ENCODE data around the gene SVBP.
A peak's percentile ranks its signal among the peaks of the same experiment; 100 is the strongest.

Gene SVBP

DNA sequence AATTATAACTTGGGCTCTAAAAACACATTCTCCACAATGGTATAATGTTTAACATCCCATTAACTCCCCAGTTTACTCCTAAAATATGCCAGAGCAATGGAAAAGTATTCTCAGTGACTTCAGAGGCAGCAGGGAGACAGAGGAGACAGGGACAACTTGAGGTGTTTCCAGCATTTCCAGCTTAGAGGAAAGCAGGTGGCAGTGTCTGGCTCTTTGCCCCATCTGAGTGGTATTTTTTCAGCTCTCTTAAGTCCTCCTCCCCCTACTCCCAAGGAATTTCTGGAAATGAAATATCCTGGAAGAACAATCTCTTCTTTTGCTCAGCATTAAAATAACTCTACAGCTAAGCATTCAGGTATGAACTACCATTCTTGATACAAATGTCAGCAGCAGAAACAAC is 11.0 kb downstream of the SVBP start:
- DNase-seq (ENCODE audit: low read depth) = no peak

DNA sequence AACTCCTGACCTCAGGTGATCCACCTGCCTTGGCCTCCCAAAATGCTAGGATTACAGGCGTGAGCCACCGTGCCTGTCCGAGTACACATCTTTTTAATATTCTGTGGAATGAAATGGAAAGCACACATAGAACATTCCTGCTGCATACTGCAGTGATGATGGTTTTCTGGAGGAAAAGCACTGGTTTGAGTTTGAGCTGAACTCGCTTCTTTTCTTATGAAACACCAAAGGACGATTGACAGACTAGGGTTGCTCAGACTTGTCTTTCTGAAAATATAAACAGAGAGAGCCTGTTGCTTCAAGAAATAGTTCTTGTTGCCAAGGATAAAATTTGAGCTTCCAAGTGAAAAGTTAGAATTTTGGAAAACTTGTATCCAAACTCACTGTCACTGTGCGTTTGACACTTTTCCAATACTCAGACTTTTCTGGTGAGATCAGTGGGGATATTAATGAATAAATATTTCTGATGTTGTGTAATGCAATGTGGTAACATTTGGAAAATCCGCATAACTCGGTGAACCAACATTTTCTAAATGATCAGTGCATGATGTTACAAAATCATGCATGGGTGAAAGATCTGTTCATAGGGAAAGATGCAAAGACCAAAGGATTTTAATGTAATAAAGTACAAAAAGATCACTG is 15.2 kb downstream of the SVBP start:
- no peak for DNase-seq (ENCODE audit: low read depth)

DNA sequence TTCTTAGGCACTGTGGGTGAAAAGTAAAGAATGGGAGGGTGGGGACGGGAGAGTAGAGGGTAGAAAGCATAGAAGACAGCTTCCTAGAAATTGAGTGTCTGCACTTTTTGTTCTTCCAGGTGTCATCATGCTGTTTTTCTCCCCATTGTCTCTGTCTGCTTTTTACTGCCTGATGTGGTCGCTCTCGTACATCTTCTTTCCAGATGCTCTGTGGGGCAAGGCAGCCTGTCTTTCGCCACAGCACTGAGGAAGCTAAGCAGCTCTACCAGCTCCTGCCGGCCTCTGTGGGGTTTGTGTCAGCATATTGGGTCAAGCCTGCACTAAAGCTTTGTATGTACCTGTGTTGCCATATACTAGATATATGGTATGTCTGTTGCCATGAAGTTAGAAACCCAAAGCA is 19.2 kb downstream of the SVBP start:
- no peak for DNase-seq (ENCODE audit: low read depth)

DNA sequence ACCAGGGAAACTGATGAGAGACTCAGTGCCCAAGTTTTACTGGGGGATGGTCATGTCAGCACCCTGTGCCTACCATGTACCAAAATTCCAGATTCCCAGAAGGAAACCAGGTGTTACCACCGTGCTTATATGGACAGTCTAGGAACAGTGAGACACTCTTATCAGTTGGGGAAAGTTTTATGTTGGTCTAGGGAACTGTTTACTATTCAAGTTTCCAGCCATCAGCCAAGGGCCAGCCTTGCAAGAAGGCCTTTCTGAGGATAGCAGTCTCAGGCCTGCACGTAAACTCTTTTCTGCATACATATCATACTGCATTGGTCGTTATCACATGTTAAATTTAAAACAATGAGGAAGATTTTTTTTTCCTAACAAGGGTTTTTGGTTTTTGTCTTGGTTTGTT is 19.8 kb downstream of the SVBP start:
- no peak for DNase-seq (ENCODE audit: low read depth)

DNA sequence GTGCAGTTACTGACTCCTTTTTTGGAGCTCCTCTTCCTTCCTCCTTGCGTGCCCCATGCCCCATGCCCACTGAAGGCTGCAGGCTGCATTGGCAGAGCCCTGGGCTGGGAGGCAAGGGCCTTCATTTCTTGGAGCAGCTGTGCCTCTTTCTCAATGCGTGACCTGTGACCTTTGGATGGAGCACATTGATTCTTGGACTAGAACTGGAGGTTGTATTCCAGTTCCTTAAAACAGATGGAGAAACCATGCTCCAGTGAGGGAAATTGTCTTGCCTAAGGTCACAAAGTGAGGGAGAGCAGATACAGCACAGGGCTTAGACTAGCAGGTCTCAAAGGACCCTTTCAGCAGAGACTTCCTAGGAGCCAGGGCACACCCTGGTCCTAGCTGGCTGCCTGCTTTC is 23.4 kb downstream of the SVBP start:
- no peak for DNase-seq (ENCODE audit: low read depth)

DNA sequence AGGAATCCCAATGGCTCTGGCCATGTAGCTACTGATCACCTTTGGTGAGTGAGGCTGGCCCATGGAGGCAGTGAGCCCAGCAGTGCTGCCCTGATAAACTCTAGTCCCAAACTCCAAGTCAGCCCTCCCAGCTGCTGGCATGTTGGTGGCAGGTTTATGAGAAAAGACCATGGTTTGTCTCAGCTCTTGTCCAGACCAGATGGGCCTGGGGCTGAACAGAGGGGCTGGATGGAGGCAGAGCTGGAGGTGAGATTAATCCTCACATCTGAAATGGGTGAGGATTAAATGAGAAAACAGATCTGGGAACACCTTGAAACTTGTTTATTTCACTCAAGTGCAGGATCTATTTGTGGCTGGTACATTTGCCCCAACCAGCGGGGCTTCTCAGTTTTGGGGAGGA is 29.2 kb downstream of the SVBP start:
- no peak for DNase-seq (ENCODE audit: low read depth)

DNA sequence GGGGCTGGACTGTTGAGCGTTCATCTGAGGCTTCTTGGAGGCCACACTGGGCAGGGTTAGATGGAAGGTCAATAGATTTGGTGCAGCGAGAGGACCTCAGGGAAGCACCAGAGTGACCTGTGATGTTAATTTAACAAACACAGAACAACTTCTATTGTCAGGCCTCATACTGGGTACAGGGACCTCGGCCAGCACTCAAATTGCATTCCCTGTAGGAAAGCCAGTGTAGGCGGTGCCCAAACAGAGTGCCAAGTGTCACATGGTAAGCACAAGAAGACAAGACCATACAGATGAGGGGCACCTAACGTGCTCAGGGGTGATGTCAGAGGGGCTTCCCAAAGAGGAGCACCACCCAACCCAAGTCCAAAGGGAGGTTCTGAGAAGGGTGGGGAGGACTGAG is 31.1 kb downstream of the SVBP start:
- no peak for DNase-seq (ENCODE audit: low read depth)

DNA sequence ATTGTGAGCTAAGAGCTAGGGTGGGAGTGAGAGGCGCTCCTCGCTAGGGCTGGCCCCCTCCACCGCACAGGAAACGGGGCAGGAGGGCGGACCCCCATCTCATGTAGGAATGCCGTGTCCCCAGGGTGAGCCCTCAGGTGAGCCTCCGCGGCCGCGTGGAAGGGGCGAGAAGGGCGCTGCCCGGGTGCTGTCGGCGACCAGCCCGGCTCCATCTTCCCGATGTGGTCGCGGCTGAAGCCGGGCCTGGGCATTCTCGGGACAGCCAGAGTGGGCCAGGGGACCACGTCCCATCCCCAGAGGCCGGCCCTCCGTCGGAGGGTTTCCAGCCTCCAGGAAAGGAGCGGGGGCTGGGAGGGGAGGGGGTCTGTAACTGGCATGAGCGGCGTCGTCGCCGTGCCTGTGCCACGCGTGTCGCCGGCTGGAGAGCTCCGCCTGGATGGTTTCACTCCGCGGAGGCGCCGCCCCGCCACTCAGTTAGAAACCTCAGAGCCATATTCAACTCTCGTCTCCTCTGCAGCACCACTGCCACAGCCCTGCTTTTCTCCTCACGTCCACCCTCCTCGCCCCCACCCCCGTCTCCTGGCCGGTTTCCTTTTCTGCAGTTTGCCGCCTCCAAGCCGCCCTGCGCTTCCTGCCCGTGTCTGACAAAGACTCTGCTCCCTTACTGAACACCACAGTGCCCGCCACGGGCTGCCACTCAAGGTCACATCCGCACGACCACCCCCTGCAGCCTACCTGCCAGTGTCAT is 32.1 kb downstream of the SVBP start, which contains the start of gene TMEM269:
Gene TMEM269 (plus strand): TSS at position 46 of the 748 bp plus-strand sequence. CDS start 4,903 bp downstream, outside the sequence.
- no peak for DNase-seq (ENCODE audit: low read depth)

DNA sequence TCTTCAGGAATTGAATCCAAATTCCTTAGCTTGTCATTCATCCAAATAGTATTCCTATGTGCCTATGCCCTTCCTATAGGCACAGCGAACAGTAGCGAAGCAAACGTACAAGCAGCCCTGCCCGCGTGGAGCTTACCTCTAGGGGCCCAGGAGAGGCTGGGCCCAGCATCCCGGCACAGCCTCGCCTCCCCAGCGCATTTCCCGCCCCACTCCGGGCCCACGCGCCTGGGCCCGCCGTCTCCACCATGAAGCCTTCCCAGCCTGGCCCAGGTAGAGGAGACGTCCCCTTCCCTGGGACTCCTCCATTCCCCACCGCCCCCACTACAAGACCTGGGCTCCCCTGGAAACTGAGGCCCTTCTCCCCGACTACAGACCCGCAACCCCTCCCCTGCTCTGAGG is 32.7 kb downstream of the SVBP start:
- DNase-seq (ENCODE audit: low read depth) = no peak

DNA sequence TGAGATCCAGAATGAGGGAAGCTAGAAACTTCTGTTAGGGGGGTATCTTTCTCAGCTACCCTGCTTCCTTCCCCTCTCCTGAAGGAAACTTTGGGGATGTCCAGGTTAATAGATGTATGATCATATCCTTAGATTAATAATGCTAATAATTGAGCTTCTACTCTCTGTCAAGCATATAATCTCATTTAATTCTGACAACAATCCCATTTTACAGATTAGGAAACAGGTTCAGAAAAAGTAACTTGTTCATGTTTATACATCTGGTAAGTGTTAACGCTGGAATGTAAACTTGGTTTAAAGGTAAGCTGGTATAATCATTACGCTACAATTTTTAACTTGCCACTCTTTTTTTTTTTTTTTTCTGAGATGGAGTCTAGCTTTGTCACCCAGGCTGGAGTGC is 34.1 kb downstream of the SVBP start:
- no peak for DNase-seq (ENCODE audit: low read depth)

DNA sequence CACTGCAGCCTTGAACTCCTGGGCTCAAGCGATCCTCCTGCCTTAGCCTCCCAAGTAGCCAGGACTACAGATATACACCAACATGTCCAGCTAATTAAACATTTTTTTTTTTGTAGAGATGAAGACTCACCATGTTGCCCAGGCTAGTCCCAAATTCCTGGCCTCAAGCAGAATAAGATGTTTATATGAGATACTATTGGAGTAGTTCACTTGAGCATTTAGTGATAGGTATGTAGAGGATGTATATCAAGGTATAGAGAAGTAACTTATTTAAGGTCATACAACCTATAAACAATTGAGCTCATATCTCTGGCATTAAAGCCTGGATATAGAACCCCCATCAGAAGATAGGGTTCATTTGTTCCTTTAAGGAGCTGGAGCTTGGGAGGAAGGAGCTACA is 37.0 kb downstream of the SVBP start:
- no peak for DNase-seq (ENCODE audit: low read depth)

DNA sequence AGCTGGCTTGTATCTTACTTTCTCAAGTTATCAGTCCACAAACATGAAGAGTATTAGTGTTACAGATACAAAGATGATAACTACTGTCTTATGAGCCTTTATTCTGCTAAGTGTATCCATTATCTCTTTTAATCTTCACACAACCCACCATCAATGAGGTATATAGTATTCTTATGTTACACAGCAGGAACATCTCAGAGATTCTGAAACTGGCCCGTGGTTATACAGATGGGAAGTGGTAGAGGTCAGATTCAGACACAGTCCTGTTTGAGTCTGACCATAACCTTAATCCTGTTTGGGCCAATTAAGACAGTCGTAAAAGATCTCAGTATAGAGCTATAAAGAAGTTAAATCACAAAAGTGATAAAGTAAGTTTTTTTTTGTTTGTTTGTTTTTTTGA is 37.5 kb downstream of the SVBP start:
- no peak for DNase-seq (ENCODE audit: low read depth)

DNA sequence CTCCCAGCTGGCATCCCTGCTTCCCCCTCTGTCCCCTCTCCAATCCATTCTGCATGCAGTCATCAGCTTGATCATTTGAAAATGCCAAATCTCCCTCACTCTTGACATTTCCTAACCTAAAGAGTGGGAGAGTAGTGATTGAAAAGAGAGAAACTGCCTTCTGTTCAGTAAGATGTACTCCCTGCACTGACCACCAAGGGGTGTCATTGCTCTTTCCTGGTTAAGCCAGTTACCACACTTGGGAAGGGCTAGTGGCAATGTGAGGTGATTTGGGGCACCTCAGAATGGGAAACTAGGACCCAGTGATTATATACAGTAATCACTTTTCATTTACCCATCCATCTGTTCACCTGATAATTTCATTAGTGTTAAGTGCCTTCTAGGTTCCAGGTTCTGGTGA is 39.3 kb downstream of the SVBP start:
- DNase-seq (ENCODE audit: low read depth) = no peak

DNA sequence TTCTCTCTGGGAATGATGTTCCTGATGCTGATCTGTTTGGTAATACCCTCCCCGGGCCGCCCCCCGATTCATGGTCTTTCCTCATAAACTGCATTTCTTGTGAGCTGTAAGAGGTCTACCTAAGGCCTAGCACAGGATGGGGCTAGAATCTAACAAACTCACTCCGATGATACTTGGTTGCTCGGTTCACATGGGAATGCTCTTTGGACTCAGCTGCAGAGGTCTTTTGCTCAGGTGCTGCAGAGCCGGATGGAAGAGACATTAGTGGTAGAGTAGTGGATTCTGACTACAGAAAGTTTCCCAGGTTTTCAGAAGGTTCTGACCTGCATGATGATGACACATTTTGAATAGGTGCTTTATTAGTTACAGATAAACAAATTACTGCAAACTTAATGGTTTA is 40.7 kb downstream of the SVBP start:
- no peak for DNase-seq (ENCODE audit: low read depth)

DNA sequence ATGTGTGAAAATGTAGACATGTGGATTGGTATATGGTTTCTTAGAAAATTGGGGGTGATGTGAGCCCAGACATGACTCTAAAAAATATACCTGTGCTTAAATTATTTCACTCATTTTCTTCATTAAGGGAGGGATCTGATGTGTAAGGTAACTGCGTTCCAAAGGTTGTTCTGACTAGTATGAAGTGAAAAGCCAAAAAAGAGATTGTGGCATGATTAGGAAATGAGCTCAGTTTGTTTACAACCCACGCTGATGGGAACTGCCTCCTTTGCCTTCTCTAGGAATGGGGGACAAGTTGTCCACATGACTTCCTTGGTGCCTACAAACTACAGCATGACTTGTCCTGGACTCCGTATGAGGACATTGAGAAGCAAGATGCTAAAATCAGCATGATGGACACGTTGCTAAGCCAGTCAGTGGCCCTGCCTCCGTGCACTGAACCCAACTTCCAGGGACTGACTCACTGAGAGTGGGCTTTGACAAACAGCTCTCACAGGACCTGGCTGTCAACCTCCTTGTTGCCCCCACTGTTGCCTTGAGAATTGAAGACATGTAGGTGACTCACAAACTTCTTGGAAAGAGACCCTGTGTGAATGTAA is 42.2 kb downstream of the SVBP start:
- DNase-seq (ENCODE audit: low read depth) = no peak

DNA sequence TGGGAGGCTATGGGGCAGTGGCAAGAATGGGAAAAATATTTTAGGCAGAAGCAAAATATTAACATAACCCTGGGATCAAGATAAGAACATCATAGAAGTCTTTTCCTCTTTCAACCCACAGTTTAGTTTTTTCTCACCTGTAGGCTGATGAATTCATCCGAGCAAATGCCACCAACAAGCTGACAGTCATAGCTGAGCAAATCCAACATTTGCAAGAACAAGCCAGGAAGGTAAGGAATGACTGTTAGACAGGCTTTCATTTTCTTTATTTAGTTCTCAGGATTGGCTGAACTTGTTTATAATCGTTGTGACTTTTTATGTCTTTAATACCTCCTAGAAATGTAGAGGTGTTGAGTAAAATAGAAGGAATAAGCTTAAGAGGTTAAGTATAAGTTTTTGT is 43.8 kb downstream of the SVBP start:
- no peak for DNase-seq (ENCODE audit: low read depth)

DNA sequence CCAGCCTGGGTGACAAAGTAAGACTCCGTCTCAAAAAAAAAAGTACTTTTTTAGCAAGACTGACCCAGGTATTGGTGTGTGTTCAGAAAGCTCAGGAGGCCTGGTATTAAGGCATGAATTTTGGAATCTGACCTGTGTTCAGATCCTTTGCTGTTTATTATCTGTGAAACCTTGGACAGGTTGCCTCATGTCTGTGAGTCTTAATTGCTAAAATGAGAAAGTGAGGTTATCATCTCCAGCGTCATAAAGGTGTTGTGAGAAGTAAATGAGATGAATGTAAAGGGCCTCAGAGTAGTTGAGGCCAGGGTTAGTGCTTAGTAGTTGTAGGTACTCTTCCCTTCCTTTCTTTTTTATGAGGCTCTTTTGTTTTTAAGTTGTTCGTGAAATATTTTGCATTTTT is 47.4 kb downstream of the SVBP start:
- no peak for DNase-seq (ENCODE audit: low read depth)

DNA sequence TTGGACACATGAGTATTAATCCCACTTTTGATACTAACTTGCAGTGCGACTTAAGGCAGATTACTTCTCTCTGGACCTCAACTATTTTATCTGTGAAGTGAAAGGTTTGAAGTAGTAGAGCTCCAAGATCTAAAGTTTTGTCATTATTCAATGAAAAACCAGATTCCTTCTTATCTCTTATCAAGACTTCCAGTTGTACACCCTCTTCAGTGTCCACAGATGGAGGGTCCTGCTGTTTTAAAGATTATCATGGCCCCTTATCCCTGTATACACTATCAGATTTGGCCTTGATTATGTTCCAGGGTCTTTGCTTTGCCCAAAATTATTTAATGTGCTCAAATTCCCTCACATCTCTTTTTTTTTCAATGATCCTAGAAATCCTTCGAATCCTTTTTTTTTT is 49.0 kb downstream of the SVBP start:
- DNase-seq (ENCODE audit: low read depth) = no peak

DNA sequence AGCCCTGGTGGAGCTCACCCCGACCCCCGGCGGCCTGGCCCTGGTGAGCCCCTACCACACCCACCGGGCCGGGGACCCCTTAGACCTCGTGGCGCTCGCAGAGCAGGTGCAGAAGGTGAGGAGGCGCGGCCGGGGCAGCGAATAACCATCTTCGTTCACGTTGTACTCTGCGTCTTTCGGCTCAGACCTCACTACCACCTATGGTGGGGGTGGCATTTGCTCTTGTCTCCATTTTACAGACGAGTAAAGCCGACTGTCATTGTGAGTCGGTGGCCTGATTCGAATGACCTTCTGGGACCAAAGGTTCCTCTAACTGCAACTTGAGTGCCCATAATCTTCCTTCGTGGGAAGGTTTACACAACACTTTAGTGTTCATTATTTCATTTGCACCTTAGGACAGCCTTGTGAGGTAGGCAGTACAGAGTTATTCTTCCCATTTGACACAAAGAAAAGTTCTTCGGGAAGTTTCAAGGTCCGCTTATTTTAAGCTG is 49.6 kb downstream of the SVBP start:
- no peak for DNase-seq (ENCODE audit: low read depth)

DNA sequence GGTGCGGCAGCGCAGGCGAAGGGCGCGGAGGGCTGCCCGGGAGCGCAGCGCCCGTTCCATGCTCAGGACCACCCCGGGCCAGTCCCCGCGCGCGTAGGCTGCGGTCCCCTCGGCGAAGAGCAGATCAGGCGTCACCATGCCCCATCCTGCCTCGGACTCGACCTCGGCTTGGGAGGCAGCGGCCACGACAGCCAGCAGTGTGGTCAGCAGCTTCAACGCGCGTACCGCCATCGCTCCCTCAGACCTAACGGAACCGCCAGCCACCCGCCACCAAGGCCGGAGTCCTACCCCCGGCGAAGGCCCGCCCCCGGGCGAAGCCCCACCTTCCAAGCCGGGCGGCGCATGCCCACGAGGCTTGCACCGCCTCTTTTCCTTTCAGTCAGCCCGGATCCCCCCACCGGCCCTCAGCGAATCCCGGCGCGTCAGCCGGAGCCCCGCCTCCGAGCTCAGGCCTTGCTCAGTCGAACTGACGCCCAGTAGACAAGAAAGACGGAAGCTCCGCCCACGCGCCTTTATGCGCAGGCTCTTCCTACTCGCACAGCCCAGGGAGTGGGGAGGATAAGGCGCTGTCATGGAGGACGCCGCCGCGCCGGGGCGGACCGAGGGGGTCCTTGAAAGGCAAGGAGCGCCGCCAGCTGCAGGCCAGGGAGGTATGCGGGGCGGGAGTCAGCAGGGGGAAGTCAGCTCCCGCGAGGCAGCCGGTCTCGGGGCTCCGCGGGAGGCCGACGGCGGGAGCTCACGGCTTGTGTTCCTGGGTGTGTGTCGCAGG is 50.3 kb downstream of the SVBP start, which contains the start of the genes C1orf50 and P3H1:
Gene C1orf50 (plus strand): TSS at position 509 of the 769 bp plus-strand sequence. CDS start 63 bp downstream, at position 572.
Gene P3H1 (minus strand): TSS at position 288 of the 769 bp plus-strand sequence. CDS start 57 bp downstream, at position 231.
- DNase-seq (ENCODE audit: low read depth) = peak; percentile 96

DNA sequence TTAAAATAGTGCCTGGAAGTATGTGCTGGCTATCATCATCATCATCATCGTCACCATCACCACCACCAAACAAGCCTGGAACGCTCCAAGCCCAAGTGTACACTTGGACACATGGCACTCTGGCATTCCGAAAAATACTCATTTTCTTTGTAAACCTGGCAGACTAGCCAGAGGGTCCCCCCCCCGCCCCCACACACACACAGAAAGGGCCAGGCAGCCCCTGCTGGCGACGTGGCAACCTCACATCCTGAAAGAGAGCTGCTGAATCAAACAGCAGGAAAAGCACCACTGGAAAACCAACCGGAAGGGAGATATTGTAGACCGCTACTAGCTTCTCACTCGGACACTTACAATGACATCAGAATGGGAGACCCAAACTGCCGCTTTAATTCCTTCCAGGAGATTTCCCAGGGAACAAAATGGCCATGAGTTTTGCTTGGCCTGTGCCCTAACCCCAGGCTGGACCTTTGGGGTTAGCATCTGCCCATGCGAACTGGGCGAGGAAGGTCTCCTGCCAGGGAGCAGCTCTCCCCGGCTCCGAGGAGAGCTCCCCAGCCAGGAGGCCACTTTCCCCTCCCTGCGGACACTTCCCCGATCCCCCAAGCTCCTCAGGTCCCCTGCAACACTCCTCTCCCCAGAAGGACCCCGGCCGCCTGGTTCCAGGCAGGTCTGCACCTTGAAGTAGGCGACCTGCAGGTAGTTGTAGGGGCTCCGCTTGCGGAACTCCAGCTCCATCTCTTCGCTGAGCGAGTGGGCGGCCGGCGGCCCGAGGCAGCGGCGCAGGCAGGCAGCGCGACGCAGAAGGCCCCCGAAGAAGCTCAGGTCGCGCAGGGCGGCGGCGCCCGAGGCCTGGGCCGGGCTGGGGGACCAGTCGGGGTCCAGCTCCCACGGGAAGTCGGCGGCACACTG is 51.1 kb downstream of the SVBP start:
- peak; percentile 50 for DNase-seq (ENCODE audit: low read depth)
